ENCODE measurements around the gene MINDY4.

The MINDY4 gene

DNA sequence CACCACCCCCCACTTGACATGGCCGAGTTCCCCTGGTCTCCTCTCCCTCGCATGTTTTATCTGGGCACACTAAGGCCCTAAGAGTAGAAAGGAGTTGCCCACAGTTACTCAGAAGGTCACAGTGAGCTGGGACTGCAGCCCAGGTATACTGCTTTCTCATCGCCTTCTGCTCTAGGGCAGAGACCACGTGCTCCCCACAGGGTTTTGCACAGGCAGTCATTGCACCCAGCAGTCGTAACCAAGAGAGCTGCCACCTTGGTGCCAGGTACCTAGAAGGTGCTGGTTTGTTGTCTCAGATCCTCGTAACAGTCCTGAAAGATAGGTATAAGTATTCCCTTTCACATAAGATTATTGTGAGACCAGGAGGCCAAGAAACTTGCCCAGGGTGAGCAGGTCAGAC, 1.8 kb downstream of the MINDY4 start:
- DNase-seq (ENCODE audit: low spot score), result no peak

DNA sequence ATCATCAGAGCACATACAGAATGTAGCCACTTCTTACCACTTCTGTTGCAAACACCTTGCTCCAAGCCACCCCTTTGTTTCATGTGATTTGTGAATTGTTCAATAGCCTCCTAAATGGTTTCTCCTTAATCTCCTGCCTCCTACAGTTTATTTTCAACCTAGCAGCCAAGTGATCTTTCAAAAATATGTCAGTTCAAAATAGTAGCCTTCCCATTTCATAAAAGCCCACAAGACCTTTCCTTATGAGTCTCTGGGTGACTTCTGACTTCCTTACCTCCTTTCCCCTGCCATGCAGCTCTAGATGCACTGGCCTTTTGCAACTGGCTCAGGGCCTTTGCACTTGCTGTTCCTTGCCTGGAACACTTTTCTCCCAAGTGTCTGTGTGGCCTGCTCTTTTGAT, 4.8 kb downstream of the MINDY4 start:
- DNase-seq (ENCODE audit: low spot score), result no peak

DNA sequence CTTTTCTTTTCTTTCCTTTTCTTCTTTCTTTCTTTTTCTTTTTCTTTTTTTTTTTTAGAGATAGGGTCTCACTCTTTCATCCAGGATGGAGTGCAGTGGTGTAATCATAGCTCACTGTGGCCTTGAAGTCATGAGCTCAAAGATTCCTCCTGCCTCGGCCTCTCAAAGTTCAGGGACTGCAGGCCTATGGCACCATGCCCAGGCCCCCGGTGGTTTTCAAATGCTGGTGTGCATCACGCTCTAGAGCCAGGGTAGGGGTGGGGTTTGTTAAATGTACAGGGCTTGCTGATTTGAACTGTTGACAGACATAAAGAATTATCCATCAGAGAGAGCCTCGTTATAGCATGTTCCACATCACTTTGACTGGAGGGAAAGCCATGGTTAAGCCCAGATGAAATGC, 5.8 kb downstream of the MINDY4 start:
- no peak for DNase-seq (ENCODE audit: low spot score)

DNA sequence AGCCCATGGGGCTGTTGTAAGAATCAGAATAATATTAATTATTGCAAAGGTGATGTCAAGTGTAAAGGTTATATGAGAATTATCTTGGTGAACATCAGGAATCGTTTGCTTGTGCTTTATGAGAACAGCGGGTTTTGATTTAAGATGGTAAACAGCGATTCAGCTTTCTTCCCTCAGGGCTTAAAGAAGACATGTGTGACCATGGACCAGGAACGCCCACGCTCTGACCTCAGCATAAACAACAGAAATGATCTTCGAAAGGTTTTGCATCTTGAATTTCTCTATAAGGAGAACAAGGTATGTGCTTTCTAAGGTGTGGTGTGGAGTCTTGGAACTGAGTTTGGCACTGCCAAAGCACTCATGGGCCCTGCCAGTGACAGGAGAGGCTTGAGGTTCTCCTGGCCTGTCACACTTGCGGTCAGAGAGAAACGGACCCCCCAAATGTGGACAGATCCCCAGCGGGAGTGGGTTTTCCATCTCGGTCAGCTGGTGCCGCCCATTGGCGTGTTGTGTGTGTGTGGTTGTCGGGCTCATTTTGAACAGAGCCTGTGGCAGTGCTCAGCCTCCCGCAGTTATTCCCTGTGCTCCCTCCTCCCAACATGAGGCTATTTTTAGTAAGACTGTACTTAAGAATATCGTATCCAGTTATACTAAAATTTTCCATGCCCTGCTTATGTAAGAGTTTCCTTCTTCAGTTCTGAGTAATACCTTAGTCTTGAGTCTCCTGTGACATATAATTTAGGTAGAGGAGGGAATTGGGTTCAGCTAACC, 7.2 kb downstream of the MINDY4 start:
- DNase-seq (ENCODE audit: low spot score), result no peak

DNA sequence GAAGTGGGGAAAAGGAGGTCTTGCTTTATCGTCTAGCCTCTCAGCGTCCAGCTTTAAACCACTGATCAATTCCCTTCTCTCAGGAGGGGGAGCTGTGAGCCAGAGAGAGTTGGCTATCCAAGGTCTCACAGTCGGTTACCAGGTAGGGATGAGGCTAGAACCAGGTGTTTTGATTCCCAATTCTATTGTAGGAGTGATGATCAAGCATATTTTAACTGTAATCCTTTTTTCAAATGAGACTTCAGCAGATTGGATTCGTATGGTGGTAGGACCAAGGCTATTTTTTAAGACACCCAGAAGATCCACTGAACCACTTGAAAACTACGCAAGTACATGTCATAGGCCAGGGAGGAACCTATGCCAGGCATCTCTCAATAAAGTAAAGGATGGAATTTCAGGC, 8.4 kb downstream of the MINDY4 start:
- DNase-seq (ENCODE audit: low spot score), result no peak

DNA sequence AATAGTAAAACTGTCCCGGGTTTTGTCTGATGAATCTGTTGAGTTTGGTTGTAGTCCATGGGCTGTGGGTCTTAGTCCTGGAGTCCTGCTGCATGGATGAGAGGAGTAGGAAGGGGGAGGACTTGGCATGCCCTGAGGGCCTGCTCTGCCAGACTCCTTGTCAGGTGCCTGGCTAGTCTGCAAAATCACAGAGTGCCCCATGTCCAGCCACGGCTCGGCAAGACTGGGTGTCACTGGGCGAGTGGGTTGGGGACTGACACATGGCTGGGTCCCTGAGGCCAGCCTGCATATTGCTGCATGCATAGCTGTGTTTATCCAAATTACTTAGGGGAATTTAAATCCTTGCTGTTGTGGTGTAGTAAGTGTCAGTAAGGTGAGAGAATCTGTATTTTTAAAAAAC, 9.7 kb downstream of the MINDY4 start:
- no peak for DNase-seq (ENCODE audit: low spot score)

DNA sequence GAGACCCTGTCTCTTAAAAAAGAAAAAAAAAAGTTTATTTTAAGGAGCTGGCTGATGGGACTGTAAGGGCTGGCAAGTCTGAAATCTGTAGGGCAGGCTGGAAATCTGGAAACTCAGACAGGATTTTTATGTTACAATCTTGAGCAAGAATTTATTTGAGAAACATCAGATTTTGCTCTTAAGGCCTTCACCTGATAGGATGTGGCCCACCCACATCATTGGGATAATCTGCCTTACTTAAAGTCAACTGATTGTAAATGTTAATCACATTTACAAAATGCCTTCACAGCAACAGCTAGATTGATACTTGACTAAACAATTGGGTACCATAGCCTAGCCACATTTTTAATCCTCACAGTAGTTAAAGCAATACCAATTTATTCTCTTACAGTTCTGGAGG, 11.5 kb downstream of the MINDY4 start:
- DNase-seq (ENCODE audit: low spot score), result no peak

DNA sequence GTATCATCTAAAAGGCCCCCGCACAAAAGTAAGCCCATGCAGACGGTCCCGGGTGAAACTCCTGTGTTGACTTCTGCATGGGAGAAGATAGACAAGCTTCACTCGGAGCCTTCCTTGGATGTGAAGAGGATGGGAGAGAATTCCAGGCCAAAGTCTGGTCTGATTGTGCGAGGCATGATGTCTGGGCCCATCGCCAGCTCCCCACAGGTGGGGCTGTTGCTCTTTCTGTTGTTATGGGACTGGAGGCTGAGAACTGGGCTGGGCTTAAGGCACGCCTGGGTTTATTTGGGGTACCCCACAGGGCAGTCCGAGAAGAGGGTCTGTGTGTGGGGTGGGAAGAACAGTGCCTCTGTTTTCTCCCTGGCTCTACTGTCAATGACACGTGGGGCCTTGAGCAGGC, 14.6 kb downstream of the MINDY4 start:
- DNase-seq (ENCODE audit: low spot score), result no peak

DNA sequence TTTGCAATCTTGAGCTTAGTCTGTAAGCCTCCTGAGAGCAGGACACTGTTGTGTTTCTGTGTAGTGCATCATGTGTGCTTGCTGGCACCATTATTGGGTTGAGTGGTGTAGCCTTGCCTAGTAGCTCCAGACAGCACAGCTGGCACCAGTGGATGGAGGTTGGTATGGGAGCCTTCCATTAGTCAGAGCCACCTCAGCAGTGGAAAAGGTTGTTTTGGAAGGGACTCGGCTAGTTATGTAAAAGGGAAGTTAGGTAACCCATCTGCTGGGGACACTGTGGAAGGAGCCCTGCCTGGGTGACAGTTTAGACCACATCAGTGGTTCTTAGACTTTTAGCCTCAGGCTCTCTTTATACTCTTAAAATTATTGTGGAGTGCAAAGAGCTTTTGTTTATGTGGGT, 16.3 kb downstream of the MINDY4 start:
- DNase-seq (ENCODE audit: low spot score), result no peak

DNA sequence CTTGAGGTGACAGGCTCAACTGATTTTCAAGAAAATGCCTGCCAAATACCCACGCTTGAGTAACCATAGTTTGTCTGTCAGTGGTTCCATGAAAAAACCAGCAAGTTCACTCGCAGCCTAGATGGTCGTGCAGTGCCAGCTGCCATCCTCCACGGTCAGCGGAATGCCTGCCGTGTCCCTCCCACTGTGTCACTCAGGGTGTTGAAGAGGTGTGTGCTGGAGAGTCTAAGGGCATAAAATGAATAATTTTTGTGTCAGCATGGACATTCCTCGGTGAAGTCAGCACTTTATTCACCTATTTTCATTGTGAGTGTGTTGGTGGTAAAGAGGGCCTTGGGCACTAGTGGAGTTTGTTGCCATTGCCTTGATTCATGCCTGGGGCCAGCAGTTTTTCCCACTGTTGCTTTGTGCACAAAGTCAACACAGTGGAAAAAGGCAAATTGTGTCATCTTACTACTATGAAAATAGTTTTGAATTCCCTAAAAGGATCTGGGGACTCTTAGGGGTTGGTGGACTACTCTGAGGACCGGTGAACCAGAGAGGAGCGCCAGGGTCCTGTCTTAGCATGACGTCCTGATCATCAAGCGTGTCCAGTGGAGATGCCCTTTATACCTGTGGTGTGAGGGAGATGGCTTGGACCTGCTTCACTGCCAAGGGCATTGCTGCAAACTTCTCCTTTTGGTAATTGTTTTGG, 17.6 kb downstream of the MINDY4 start:
- no peak for DNase-seq (ENCODE audit: low spot score)

DNA sequence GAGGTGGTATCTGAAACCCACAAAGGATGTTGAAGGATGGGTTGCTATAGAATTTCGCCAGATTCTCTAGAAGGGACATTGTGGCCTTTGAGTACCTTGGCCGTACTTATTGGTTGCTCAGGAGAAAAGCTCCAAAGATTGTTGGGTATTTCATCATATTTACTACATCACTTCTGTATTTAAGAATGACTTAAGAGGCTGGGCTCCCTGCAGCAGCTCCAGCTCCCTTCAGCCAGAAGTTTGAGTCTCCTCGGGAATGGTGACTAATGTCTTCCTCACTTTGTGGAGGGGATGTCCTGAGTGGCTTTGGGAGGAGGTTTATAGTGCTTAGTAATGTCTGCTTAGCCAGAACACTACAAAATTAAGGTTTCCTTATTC, 18.1 kb downstream of the MINDY4 start:
- DNase-seq (ENCODE audit: low spot score), result no peak

DNA sequence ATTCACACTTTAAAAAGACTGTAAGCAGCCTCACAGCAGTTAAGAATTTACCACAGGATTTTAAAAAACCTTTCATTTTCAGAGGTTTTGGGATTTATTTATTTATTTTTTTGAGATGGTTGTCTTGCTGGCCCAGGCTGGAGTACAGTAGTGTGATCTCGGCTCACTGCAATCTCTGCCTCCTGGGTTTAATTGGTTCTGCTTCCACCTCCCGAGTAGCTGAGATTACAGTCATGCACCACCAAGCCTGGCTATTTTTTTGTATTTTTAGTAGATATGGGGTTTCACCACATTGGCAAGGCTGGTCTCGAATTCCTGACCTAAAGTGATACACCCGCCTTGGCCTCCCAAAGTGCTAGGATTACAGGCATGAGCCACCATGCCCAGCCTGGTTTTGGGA, 19.1 kb downstream of the MINDY4 start:
- no peak for DNase-seq (ENCODE audit: low spot score)

DNA sequence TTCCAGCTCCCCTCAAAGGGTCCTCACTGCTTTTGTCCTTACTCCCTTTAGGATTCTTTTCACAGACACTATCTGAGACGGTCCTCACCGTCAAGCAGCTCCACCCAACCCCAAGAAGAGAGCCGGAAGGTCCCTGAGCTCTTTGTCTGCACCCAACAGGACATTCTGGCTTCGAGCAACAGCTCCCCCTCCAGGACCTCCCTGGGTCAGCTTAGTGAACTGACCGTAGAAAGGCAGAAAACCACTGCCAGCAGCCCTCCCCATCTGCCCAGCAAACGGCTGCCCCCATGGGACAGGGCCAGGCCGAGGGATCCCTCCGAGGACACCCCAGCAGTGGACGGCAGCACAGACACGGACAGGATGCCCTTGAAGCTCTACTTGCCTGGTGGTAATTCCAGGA, 19.9 kb downstream of the MINDY4 start:
- no peak for DNase-seq (ENCODE audit: low spot score)

DNA sequence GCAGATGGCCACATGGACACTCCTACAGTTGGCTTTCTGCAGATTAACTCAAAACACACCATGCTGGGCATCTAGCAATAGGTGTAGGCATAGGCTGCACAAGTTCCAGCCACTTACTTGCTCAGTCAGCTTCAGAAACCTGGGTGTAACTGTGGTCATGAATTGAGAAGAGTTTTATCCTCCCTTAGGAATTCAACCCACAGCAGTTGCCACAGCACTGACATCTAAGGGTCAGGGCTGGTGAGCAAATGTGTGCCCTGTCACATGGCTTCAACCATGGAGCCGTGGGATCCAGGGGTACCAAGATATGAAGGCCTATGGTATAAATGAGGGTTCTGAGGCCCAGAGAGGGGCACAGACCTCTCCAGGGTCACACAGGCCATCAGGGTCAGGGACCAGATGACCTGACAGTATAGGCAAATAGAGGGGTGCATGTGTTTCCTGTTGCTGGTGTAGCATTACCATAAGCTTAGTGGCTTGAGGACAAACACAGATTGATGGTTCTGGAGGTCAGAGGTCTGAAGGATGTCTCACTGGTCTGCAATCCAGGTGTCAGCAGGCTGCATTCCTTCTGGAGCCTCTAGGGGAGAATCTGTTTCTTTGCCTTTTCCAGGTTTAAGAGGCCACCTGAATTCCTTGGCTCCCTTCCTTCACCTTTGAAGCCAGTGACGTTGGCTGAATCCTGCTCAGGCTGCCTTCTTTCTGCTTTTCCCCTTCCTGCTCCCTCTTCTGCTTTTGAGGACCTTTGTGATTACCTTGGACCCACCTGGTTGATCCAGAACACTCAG, 24.1 kb downstream of the MINDY4 start:
- DNase-seq (ENCODE audit: low spot score), result no peak

DNA sequence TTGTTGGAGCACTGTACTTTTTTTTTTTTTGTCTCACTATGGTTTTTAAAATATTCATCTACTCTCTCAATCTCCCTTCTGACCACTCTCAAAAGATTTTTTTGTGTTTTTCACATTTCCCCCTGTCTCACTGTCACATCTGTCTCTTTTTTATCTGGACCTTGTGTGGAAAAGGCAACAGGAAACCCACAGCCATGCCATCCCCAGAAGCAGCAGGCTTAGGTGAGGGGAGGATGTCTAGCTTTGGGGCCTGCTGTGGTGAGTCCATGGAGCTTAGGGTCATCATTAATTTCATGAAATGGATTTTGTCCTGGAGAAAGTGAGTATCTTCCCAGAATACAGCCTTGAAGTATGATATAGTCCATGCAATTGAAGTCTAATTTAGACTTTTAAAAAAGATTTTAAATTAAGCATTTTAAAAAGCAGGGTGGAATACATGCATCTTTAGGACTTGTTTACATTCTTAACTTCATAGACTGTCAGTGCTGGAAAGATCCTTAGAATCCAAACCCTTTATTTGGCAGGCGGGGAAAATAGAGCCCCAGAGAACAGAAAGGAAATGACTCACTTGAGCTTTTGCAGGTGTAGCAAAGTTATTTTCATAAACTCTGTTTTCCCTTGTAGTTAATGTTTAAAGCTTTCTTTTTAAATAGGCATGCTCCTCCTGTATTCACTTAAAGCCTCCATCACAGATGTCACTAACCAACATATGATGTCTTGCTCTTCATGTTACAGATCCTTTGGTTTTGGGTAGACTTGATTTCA, 25.1 kb downstream of the MINDY4 start:
- DNase-seq (ENCODE audit: low spot score), result no peak

DNA sequence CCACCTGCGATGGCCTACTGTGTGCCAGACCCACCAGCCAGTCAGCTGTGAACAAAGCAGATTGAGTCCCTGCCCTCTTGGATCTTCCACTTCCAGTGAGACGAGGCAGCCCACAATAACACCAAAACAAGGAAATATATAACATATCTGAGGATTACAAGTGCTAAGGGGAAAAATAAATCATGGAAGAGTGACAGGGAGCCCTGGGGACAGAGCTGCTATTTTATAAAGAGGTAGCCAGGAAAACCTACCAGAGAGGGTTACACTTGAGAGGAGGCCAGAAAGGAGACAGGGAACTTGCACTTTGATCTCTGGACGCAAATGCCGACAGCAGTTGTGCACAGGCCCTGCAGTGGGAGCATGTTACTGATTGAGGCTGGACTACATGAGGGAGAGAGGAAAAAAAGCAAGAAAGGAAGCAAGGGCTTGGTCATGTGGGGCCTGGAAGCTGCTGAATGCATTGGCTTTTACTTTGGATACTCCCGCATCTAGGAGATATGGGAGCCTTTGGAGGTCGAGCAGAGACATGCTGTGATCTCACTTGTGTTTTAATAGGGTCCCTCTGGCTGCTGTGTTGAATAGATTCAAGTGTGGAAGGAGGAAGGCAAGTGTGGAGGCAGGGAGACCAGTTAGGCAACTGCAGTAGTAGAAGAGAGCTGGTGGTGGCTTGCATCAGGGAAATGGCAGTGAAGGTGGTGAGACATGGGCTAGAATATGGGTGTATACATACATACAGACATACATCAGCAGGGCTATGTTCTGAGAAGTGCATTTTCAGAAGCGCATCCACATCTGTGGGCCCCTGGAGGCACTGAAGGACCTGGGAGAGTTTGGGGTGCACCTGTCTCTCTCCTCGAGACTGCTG, 26.2 kb downstream of the MINDY4 start:
- DNase-seq (ENCODE audit: low spot score), result no peak

DNA sequence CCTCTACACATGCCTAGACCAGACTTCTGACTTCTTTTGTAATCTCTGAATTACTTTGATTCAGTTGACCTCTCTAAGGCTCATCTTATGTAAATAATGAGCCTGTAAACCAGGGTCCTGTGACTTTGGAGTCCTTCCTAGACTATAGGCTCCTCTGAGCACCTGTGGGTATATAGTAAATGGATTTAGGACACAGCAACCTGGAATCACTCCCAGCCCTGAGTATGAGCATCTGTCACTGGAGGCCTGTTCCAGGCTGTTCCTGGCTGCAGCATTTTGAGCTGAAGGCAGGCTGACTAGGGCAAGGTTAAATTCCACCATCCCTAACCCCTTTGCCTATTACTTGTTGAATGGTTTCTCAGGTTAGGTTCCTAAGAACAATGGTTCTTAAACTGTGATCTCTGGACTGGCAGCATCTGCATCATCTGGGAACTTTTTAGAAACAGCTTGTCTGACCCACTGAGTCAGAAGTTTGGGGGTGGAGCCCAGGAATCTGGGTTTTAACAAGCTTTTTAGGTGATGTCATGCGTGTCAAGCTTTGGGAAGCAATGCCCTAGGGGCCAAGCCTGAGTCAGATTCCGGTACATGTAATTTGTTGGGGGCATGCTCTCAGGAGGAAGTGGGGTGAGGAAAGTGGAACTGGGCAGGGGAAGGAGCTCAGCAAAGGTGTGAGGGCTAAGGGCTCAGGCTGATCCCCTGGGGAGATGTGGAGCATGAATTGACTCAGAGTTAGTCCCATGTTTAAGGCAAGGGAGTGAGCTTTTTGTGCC, 28.2 kb downstream of the MINDY4 start:
- DNase-seq (ENCODE audit: low spot score), result no peak

DNA sequence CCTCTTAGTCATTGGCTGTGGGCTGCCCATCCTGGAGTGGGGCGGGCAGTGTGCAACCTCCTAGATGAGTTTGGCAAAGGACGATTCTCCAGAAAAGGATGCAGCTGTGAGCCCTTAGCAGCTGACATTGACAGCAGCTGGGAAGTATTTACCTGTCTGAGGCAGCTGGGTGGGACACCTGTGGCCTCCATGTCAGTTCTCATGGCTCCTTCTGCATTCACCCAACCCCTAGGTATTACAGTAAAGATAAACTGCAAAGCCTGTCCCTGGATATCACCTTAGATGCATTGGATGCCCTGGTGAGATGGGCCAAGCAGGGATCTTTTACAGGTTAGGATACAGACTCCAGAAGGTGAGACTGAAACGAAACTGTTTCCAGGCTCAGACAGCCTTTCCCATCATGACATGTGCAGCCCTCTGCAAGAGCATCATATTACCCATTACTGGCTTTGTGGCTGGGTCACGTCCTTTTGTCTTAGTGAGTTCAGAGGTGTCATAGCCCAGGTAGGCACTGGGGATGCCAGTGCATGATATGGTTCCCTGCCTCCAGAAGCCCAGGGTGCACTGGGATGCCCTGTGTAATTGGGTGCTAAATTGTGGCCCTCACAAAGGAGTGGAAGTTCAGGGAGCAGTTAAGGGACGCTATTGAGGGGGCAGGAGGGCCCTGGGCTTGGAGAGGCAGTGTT, 28.9 kb downstream of the MINDY4 start:
- no peak for DNase-seq (ENCODE audit: low spot score)

DNA sequence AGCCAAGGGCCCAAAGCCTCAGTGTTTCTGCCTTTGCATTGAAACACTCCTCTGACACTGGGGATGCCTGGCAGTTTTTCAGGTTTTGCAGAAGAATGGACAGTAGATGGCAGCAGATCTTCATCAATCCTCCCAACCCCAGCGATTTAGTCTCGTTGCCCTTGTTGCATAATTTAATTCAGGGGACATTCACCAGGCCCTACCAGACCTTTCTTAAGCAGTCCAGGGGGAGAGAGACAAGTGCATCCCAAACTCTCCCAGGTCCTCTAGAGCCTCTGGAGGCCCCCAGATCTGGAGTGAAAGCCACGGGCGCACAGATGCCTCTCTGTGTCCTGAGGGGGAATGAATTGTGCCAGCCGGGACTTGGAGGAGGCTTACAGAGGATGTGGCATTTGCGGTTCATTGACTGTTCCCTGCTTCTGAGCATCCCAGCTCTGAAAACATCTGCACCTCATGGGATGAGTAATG, 29.6 kb downstream of the MINDY4 start:
- DNase-seq (ENCODE audit: low spot score), result peak; percentile 89
